Activated T-helper 2 cell treated with anti-CD3 and anti-CD28 coated beads, Interferon-gamma antibody, Interleukin-2, Interleukin-4, amounts not matched to agents 10 μg/mL and 5 μg/mL and 100 μg/mL, durations not matched to agents 14 hours and 24 hours and 36 hours (primary cell): Measurements from ENCODE around the gene TCF3. TPM values are rescaled to one million over a fixed set of nuclear protein-coding genes. Genes with fewer than 3 reads are reported as not detected.
"Not testable (repeated sequence)": the region's sequence is repeated elsewhere in the genome, so short reads cannot be mapped to it uniquely, and the experiment has no call there.

Source experiments
- DNase-seq: peaks from one replicate; pipeline ENCODE4 v3.0.0; 2021; ENCODE audit warnings: low spot score
- H3K27ac Mint-ChIP-seq: one replicate; pipeline ENCODE4 v1.8.0; 2021; ENCODE audit warnings: mixed read lengths
- H3K27me3 Mint-ChIP-seq: one replicate; pipeline ENCODE4 v1.8.0; 2021; ENCODE audit warnings: low read depth, mixed read lengths
- H3K36me3 Mint-ChIP-seq: one replicate; pipeline ENCODE4 v1.8.0; 2021; ENCODE audit warnings: low read depth, mixed read lengths
- H3K4me1 Mint-ChIP-seq: one replicate; pipeline ENCODE4 v1.8.0; 2021; ENCODE audit warnings: low read depth, mixed read lengths
- H3K4me3 Mint-ChIP-seq: one replicate; pipeline ENCODE4 v1.8.0; 2021; ENCODE audit warnings: low read depth, mild to moderate bottlenecking, moderate library complexity, mixed read lengths
- H3K9me3 Mint-ChIP-seq: one replicate; pipeline ENCODE4 v1.8.0; 2021; ENCODE audit warnings: mixed read lengths
- intact Hi-C: fragments of 100-400 bp; cut with micrococcal nuclease; formaldehyde crosslinking; loops from one replicate; pipeline ENCODE4 v1.15.1; 2023
- total RNA-seq: library from RNA; stranded (reverse); gene quantifications from 2 replicates; pipeline ENCODE4 v1.2.3, GENCODE V29; 2022

TCF3 gene
- total RNA-seq, 1 donor from 2014 or later = 153 TPM

- intact Hi-C loops = no loop called here
- no peak for DNase-seq
- H3K36me3 Mint-ChIP-seq = no peaks in the 10 kb centered on the region
- no peak overlapping the region for H3K4me3 Mint-ChIP-seq
- no peak overlapping the region for H3K27ac Mint-ChIP-seq
- H3K4me1 Mint-ChIP-seq = peaks cover 4% of the 10 kb centered on the region
- no peaks in the 10 kb centered on the region for H3K9me3 Mint-ChIP-seq
- peaks cover 42% of the 10 kb centered on the region for H3K27me3 Mint-ChIP-seq
These were observed 16.3 kb upstream of the TCF3 start for GRCh38 chr19:1668486-1669270.

- intact Hi-C loops = no loop called here
- Mint-ChIP-seq H3K36me3 (no peaks in the 10 kb centered on the region), H3K4me1 (peaks cover 4% of the 10 kb centered on the region), H3K27ac (no peak overlapping the region), H3K4me3 (no peak overlapping the region), H3K9me3 (no peaks in the 10 kb centered on the region), H3K27me3 (peaks cover 38% of the 10 kb centered on the region)
- DNase-seq = no peak
These were observed 15.7 kb upstream of the TCF3 start for GRCh38 chr19:1668048-1668485.

- Mint-ChIP-seq H3K9me3 (no peaks in the 10 kb centered on the region), H3K27me3 (peaks cover 35% of the 10 kb centered on the region), H3K36me3 (no peaks in the 10 kb centered on the region), H3K4me1 (peaks cover 4% of the 10 kb centered on the region), H3K4me3 (no peak overlapping the region), H3K27ac (no peak overlapping the region)
- intact Hi-C loops = no loop called here
- DNase-seq = no peak
These were observed 13.2 kb upstream of the TCF3 start for GRCh38 chr19:1665565-1666047.

GRCh38 chr19:1663852-1664251 lies 11.4 kb upstream of the TCF3 start:
- DNase-seq = no peak
- no peaks in the 10 kb centered on the region for H3K36me3 Mint-ChIP-seq
- no peak overlapping the region for H3K27ac Mint-ChIP-seq
- peaks cover 18% of the 10 kb centered on the region for H3K27me3 Mint-ChIP-seq
- peaks cover 8% of the 10 kb centered on the region for H3K4me1 Mint-ChIP-seq
- H3K4me3 Mint-ChIP-seq = no peak overlapping the region
- intact Hi-C loops = no loop called here
- no peaks in the 10 kb centered on the region for H3K9me3 Mint-ChIP-seq

- H3K36me3 Mint-ChIP-seq, intact Hi-C loops, H3K4me3 Mint-ChIP-seq, H3K27ac Mint-ChIP-seq, H3K4me1 Mint-ChIP-seq, H3K9me3 Mint-ChIP-seq, DNase-seq: not testable (repeated sequence)
- H3K27me3 Mint-ChIP-seq = peaks cover 13% of the 10 kb centered on the region
These were observed 10.8 kb upstream of the TCF3 start for GRCh38 chr19:1663227-1663626.

- Mint-ChIP-seq H3K4me1 (peaks cover 3% of the 10 kb centered on the region), H3K4me3 (no peak overlapping the region), H3K27ac (no peak overlapping the region), H3K27me3 (peaks cover 6% of the 10 kb centered on the region), H3K36me3 (no peaks in the 10 kb centered on the region), H3K9me3 (no peaks in the 10 kb centered on the region)
- intact Hi-C loops = no loop called here
- no peak for DNase-seq
These were observed 9.6 kb upstream of the TCF3 start for GRCh38 chr19:1661995-1662394.

GRCh38 chr19:1659084-1659427 lies 6.6 kb upstream of the TCF3 start:
- Mint-ChIP-seq H3K36me3 (no peaks in the 10 kb centered on the region), H3K4me1 (peaks cover 3% of the 10 kb centered on the region), H3K9me3 (no peaks in the 10 kb centered on the region), H3K27me3 (peaks cover 3% of the 10 kb centered on the region), H3K4me3 (no peak overlapping the region), H3K27ac (no peak overlapping the region)
- intact Hi-C loops = no loop called here
- DNase-seq = no peak

GRCh38 chr19:1658150-1659083 lies 6.0 kb upstream of the TCF3 start:
- DNase-seq = no peak
- H3K4me3 Mint-ChIP-seq = no peak overlapping the region
- no peak overlapping the region for H3K27ac Mint-ChIP-seq
- intact Hi-C loops = no loop called here
- H3K36me3 Mint-ChIP-seq = no peaks in the 10 kb centered on the region
- peaks cover 3% of the 10 kb centered on the region for H3K4me1 Mint-ChIP-seq
- H3K27me3 Mint-ChIP-seq = peaks cover 3% of the 10 kb centered on the region
- H3K9me3 Mint-ChIP-seq = no peaks in the 10 kb centered on the region

GRCh38 chr19:1657746-1658145 lies 5.3 kb upstream of the TCF3 start:
- H3K27me3 Mint-ChIP-seq = peaks cover 3% of the 10 kb centered on the region
- H3K9me3 Mint-ChIP-seq = no peaks in the 10 kb centered on the region
- DNase-seq = no peak
- intact Hi-C loops = no loop called here
- no peak overlapping the region for H3K4me3 Mint-ChIP-seq
- peaks cover 4% of the 10 kb centered on the region for H3K4me1 Mint-ChIP-seq
- H3K36me3 Mint-ChIP-seq = no peaks in the 10 kb centered on the region
- no peak overlapping the region for H3K27ac Mint-ChIP-seq

GRCh38 chr19:1656988-1657536 lies 4.6 kb upstream of the TCF3 start:
- Mint-ChIP-seq H3K4me1 (peaks cover 4% of the 10 kb centered on the region), H3K9me3 (no peaks in the 10 kb centered on the region), H3K27ac (no peak overlapping the region), H3K27me3 (peaks cover 2% of the 10 kb centered on the region), H3K4me3 (no peak overlapping the region), H3K36me3 (no peaks in the 10 kb centered on the region)
- no peak for DNase-seq
- intact Hi-C loops = no loop called here

GRCh38 chr19:1655987-1656608 lies 3.7 kb upstream of the TCF3 start:
- no peak for DNase-seq
- peaks cover 6% of the 10 kb centered on the region for H3K4me1 Mint-ChIP-seq
- intact Hi-C loops = no loop called here
- no peak overlapping the region for H3K27ac Mint-ChIP-seq
- H3K4me3 Mint-ChIP-seq = no peak overlapping the region
- H3K9me3 Mint-ChIP-seq = no peaks in the 10 kb centered on the region
- H3K36me3 Mint-ChIP-seq = peaks cover 3% of the 10 kb centered on the region
- H3K27me3 Mint-ChIP-seq = no peaks in the 10 kb centered on the region

- Mint-ChIP-seq H3K27ac (no peak overlapping the region), H3K9me3 (no peaks in the 10 kb centered on the region), H3K4me1 (peaks cover 11% of the 10 kb centered on the region), H3K27me3 (no peaks in the 10 kb centered on the region), H3K36me3 (peaks cover 9% of the 10 kb centered on the region), H3K4me3 (no peak overlapping the region)
- intact Hi-C loops = no loop called here
- DNase-seq = no peak
These were observed 2.9 kb upstream of the TCF3 start for GRCh38 chr19:1655131-1655981.
